Smooth muscle cell (in vitro differentiated cells): Measurements from ENCODE around the gene PKD1L1. TPM values are rescaled to one million over a fixed set of nuclear protein-coding genes. Genes with fewer than 3 reads are reported as not detected.

Source experiments
- DNase-seq: peaks from one replicate; lab custom pipeline; 2025; ENCODE audit not compliant: unreplicated experiment; lab: John Stamatoyannopoulos, UW
- H2AFZ ChIP-seq: fragments of 200-600 bp; sonication (generic); 2 replicates; pipeline ENCODE4 v1.6.0; 2016; ENCODE audit warnings: antibody characterized with exemption, low read depth, mild to moderate bottlenecking
- H3F3A ChIP-seq: fragments of 200-600 bp; sonication (generic); 2 replicates; pipeline ENCODE4 v1.6.0; 2017; ENCODE audit warnings: antibody characterized with exemption, low read depth
- H3K27ac ChIP-seq: fragments of 200-600 bp; sonication (generic); 2 replicates; pipeline ENCODE4 v1.5.1; 2016; ENCODE audit warnings: low read depth, mild to moderate bottlenecking
- H3K27me3 ChIP-seq: fragments of 200-600 bp; sonication (generic); 2 replicates; pipeline ENCODE4 v1.6.1; 2016; ENCODE audit warnings: low read depth, mild to moderate bottlenecking
- H3K36me3 ChIP-seq: fragments of 200-600 bp; sonication (generic); 2 replicates; pipeline ENCODE4 v1.5.1; 2016; ENCODE audit warnings: low read depth
- H3K4me1 ChIP-seq: fragments of 200-600 bp; sonication (generic); 2 replicates; pipeline ENCODE4 v1.5.1; 2016; ENCODE audit warnings: low read depth
- H3K4me2 ChIP-seq: fragments of 200-600 bp; sonication (generic); 2 replicates; pipeline ENCODE4 v1.6.0; 2016; ENCODE audit warnings: mild to moderate bottlenecking
- H3K4me3 ChIP-seq: fragments of 200-600 bp; sonication (generic); 2 replicates; pipeline ENCODE4 v1.5.1; 2016; ENCODE audit warnings: mild to moderate bottlenecking
- H3K79me2 ChIP-seq: fragments of 200-600 bp; sonication (generic); 2 replicates; pipeline ENCODE4 v1.6.0; 2016; ENCODE audit warnings: low read depth, mild to moderate bottlenecking
- H3K9ac ChIP-seq: fragments of 200-600 bp; sonication (generic); 2 replicates; pipeline ENCODE4 v1.6.0; 2016; ENCODE audit warnings: low read depth
- H3K9me3 ChIP-seq: fragments of 200-600 bp; sonication (generic); replicated peaks from 2 replicates; pipeline ENCODE4 v1.5.1; 2016; ENCODE audit warnings: low read depth
- H4K20me1 ChIP-seq: fragments of 200-600 bp; sonication (generic); 2 replicates; pipeline ENCODE4 v1.6.0; 2016; ENCODE audit warnings: low read depth
- WGBS: methylation state at CpG from one replicate; pipeline ENCODE4 v1.1.7; 2016; ENCODE audit warnings: low lambda C conversion rate; 5-methylcytosine and 5-hydroxymethylcytosine counted together
- polyA plus RNA-seq: library from polyadenylated mRNA; unstranded; fragments of >200 nt; fragmentation: Nextera tagmentation; extraction: Ambion mirVana; gene quantifications from 2 replicates; pipeline ENCODE4 v1.2.1, GENCODE V29; 2016
- total RNA-seq: library from RNA; depleted of rRNA; stranded (reverse); fragments of >200 nt; gene quantifications from 2 replicates; pipeline ENCODE4 v1.2.3, GENCODE V29; 2014
- TF ChIP-seq, protein P1 (sequence below): fragments of 200-600 bp; sonication (generic); IDR thresholded peaks from 2 replicates; pipeline ENCODE4 v1.5.1; 2017; ENCODE audit warnings: borderline replicate concordance, mild to moderate bottlenecking, antibody characterized with exemption; ENCODE audit not compliant: insufficient read depth, poor library complexity, severe bottlenecking

Gene PKD1L1
- total and polyA plus RNA-seq, 2 experiments from 2014 or later: 0.04 to 0.06 TPM

DNA sequence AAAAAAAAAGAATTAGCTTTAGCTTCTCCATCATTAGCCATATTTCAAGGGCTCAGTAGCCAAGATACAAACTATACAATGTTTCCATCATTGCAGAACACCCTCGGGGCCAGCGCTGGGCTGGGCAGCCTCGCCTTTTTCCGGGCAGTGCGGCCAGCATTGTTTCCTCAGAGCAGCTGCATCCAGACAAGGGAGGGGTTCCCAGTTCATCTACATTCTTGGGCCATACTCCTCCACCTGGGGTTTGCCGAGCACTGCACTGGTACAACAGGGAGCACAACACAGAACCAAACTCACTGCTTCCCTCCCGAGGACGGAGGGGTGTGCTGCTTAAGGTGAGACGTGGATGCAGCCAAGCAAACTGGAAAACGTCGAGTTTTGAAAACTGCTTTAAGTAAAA, 2.4 kb upstream of the PKD1L1 start:
- WGBS: 85% methylated on average over 11 of the region's 11 CpGs
- no peaks in the 10 kb centered on the region for H4K20me1 ChIP-seq
- H3K36me3 ChIP-seq: no peaks in the 10 kb centered on the region
- no peak overlapping the region for H3K27ac ChIP-seq
- no peaks in the 10 kb centered on the region for H3F3A ChIP-seq
- no peaks in the 10 kb centered on the region for H3K27me3 ChIP-seq
- H3K9ac ChIP-seq: no peak overlapping the region
- TF ChIP-seq, protein P1, sequence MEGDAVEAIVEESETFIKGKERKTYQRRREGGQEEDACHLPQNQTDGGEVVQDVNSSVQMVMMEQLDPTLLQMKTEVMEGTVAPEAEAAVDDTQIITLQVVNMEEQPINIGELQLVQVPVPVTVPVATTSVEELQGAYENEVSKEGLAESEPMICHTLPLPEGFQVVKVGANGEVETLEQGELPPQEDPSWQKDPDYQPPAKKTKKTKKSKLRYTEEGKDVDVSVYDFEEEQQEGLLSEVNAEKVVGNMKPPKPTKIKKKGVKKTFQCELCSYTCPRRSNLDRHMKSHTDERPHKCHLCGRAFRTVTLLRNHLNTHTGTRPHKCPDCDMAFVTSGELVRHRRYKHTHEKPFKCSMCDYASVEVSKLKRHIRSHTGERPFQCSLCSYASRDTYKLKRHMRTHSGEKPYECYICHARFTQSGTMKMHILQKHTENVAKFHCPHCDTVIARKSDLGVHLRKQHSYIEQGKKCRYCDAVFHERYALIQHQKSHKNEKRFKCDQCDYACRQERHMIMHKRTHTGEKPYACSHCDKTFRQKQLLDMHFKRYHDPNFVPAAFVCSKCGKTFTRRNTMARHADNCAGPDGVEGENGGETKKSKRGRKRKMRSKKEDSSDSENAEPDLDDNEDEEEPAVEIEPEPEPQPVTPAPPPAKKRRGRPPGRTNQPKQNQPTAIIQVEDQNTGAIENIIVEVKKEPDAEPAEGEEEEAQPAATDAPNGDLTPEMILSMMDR: no peak
- no peak for DNase-seq
- no peaks in the 10 kb centered on the region for H3K79me2 ChIP-seq
- no peak overlapping the region for H3K4me3 ChIP-seq
- H2AFZ ChIP-seq: no peak overlapping the region
- H3K4me2 ChIP-seq: no peak overlapping the region
- H3K9me3 ChIP-seq: no peaks in the 10 kb centered on the region
- H3K4me1 ChIP-seq: no peaks in the 10 kb centered on the region

DNA sequence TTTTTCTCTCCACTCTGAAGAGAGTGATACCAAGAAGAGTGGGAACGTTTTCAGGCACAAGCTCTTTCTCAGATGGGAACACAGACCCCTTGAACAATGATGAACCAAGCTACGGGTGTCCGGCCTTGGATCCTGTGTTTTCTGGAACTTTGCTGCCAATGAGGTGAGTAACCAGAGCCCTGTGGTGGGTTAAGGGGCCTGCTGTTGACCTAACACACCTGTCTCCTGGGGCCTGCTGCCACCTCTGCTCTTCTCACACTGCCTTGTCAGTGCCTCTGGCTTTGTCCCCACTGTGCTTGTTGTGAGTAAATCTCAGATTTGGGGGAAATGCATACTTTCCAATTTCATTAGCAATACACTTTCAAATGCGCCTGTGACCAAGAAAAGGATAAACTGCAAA, 1.4 kb upstream of the PKD1L1 start:
- Histone ChIP-seq H3K4me3 (no peak overlapping the region), H3K9ac (no peak overlapping the region), H3K36me3 (no peaks in the 10 kb centered on the region), H2AFZ (no peak overlapping the region), H3K27ac (no peak overlapping the region), H3K4me2 (no peak overlapping the region), H4K20me1 (no peaks in the 10 kb centered on the region), H3K9me3 (no peaks in the 10 kb centered on the region), H3F3A (no peaks in the 10 kb centered on the region), H3K79me2 (no peaks in the 10 kb centered on the region), H3K27me3 (no peaks in the 10 kb centered on the region), H3K4me1 (no peaks in the 10 kb centered on the region)
- TF ChIP-seq, protein P1: no peak
- 93% methylated on average over 4 of the region's 4 CpGs for WGBS
- DNase-seq: no peak

DNA sequence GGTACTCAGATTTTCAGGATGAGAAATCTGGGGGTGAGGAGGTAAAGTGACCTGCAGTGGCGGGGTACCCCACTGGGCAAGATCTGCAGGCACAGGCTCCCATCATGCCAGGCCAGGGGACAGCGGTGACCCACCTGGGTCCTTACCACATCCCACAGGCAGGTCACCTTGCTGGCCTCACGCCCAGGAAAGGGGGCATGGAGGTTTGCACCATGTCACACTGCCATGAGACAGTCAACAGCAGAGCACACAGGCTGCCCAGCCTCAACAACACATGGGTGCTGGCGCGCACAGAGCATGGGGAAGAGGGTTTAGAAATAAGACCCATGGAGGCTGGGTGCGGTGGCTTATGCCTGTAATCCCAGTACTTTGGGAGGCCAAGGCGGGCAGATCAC, 914 bp downstream of the PKD1L1 start:
- WGBS: 96% methylated on average over 7 of the region's 7 CpGs
- no peak overlapping the region for H3K4me3 ChIP-seq
- no peak overlapping the region for H3K9ac ChIP-seq
- no peaks in the 10 kb centered on the region for H3K79me2 ChIP-seq
- no peak overlapping the region for H2AFZ ChIP-seq
- no peaks in the 10 kb centered on the region for H3K36me3 ChIP-seq
- no peaks in the 10 kb centered on the region for H3K27me3 ChIP-seq
- no peak overlapping the region for H3K4me2 ChIP-seq
- no peak for DNase-seq
- H4K20me1 ChIP-seq: no peaks in the 10 kb centered on the region
- no peaks in the 10 kb centered on the region for H3F3A ChIP-seq
- no peaks in the 10 kb centered on the region for H3K4me1 ChIP-seq
- no peaks in the 10 kb centered on the region for H3K9me3 ChIP-seq
- TF ChIP-seq, protein P1: no peak
- H3K27ac ChIP-seq: no peak overlapping the region

- H2AFZ ChIP-seq: no peak overlapping the region
- WGBS: 84% methylated on average over 7 of the region's 7 CpGs
- no peaks in the 10 kb centered on the region for H3K9me3 ChIP-seq
- no peak overlapping the region for H3K27ac ChIP-seq
- no peaks in the 10 kb centered on the region for H3K79me2 ChIP-seq
- no peak overlapping the region for H3K4me3 ChIP-seq
- no peak overlapping the region for H3K4me2 ChIP-seq
- TF ChIP-seq, protein P1: no peak
- peaks cover 4% of the 10 kb centered on the region for H3K4me1 ChIP-seq
- H3K9ac ChIP-seq: no peak overlapping the region
- no peaks in the 10 kb centered on the region for H3K36me3 ChIP-seq
- no peak for DNase-seq
- H4K20me1 ChIP-seq: no peaks in the 10 kb centered on the region
- no peaks in the 10 kb centered on the region for H3K27me3 ChIP-seq
- H3F3A ChIP-seq: no peaks in the 10 kb centered on the region
Measured at GRCh38 chr7:47946581-47947354, 1.5 kb downstream of the PKD1L1 start.
